H1 (cell line): ENCODE results near the gene USE1. TPM values are rescaled to one million over a fixed set of nuclear protein-coding genes. Genes with fewer than 3 reads are reported as not detected.

Experiments
- CTCF ChIA-PET: fragments of 300-600 bp; sonication (Branson Sonifier 250); formaldehyde crosslinking; loops from one replicate; lab custom pipeline; 2021; ENCODE audit not compliant: partially characterized antibody; lab: Charles Lee
- POLR2A ChIA-PET: fragments of 300-600 bp; sonication (Branson Sonifier 250); formaldehyde crosslinking; loops from one replicate; lab custom pipeline; 2021; ENCODE audit warnings: inconsistent platforms; ENCODE audit not compliant: partially characterized antibody; lab: Charles Lee
- DNase-seq, 2 experiments: peaks; one replicate each; pipeline versions ENCODE4 v3.0.0 to v3.0.0-alpha.2; 2010 to 2022; ENCODE audit warnings: low spot score in 2 of 2, low read depth in 1 of 2, mixed read lengths in 1 of 2
- FAIRE-seq: peaks from 2 replicates; lab custom pipeline; 2011; peaks lifted over from hg19 to GRCh38; lab: Jason Lieb, UNC
- H2AFZ ChIP-seq: 2 replicates; pipeline ENCODE4 v1.8.1; 2012; ENCODE audit warnings: low read length, inconsistent platforms
- H2AK5ac ChIP-seq: 2 replicates; pipeline ENCODE4 v1.6.1; 2013; ENCODE audit warnings: low read depth, low read length
- H2BK120ac ChIP-seq: replicated peaks from 2 replicates; pipeline ENCODE3; 2013; ENCODE audit warnings: low read depth, low read length, inconsistent platforms
- H2BK12ac ChIP-seq: 2 replicates; pipeline ENCODE4 v1.6.1; 2013; ENCODE audit warnings: low read depth, low read length
- H2BK15ac ChIP-seq: 2 replicates; pipeline ENCODE4 v1.6.1; 2013; ENCODE audit warnings: low read length
- H2BK20ac ChIP-seq: 2 replicates; pipeline ENCODE4 v1.6.1; 2013; ENCODE audit warnings: low read length
- H2BK5ac ChIP-seq: 2 replicates; pipeline ENCODE4 v1.6.1; 2013; ENCODE audit warnings: low read depth, low read length
- H3K14ac ChIP-seq: 2 replicates; pipeline ENCODE4 v1.6.1; 2013; ENCODE audit warnings: inconsistent platforms; ENCODE audit not compliant: insufficient read length
- H3K18ac ChIP-seq: 2 replicates; pipeline ENCODE4 v1.6.1; 2013; ENCODE audit warnings: low read length; ENCODE audit errors: extremely low read depth
- H3K23ac ChIP-seq: 2 replicates; pipeline ENCODE4 v1.6.1; 2013; ENCODE audit warnings: inconsistent platforms; ENCODE audit not compliant: insufficient read length
- H3K23me2 ChIP-seq: 2 replicates; pipeline ENCODE4 v1.6.1; 2013; ENCODE audit warnings: low read depth, low read length
- H3K27ac ChIP-seq: 2 replicates; pipeline ENCODE4 v1.6.1; 2011; ENCODE audit warnings: low read depth, low read length, inconsistent platforms
- H3K27me3 ChIP-seq, 4 experiments: replicated peaks in 1 of 4; 1 replicate in 1 of 4; 2 replicates in 3 of 4; pipeline versions ENCODE4 v1.6.1 to v1.8.1; 2011 to 2013; ENCODE audit warnings: low read length in 3 of 4, mild to moderate bottlenecking in 3 of 4, inconsistent platforms in 2 of 4, mixed read lengths in 2 of 4, moderate library complexity in 1 of 4; ENCODE audit not compliant: control insufficient read depth in 3 of 4, insufficient read depth in 3 of 4; ENCODE audit errors: extremely low read depth in 1 of 4
- H3K36me3 ChIP-seq, 4 experiments: 2 replicates each; pipeline versions ENCODE4 v1.6.1 to v1.8.1; 2011 to 2013; ENCODE audit warnings: mild to moderate bottlenecking in 4 of 4, low read length in 3 of 4, moderate library complexity in 2 of 4, control low read depth in 1 of 4, inconsistent platforms in 1 of 4; ENCODE audit not compliant: insufficient read depth in 4 of 4, control insufficient read depth in 2 of 4
- H3K4ac ChIP-seq: replicated peaks from 2 replicates; pipeline ENCODE3; 2013; ENCODE audit warnings: low read length, low read depth, mixed read lengths, inconsistent platforms; ENCODE audit not compliant: insufficient read length
- H3K4me1 ChIP-seq, 4 experiments: replicated peaks in 1 of 4; 1 replicate in 1 of 4; 2 replicates in 3 of 4; pipeline versions ENCODE4 v1.6.1 to v1.8.1; 2011 to 2013; ENCODE audit warnings: low read length in 3 of 4, inconsistent platforms in 2 of 4, mixed read lengths in 1 of 4; ENCODE audit not compliant: insufficient read depth in 4 of 4, control insufficient read depth in 3 of 4
- H3K4me2 ChIP-seq, 2 experiments: 2 replicates each; pipeline versions ENCODE4 v1.6.1 to v1.8.1; 2011 to 2013; ENCODE audit warnings: low read depth in 2 of 2, low read length in 2 of 2, control low read depth in 1 of 2, inconsistent platforms in 1 of 2, mild to moderate bottlenecking in 1 of 2; ENCODE audit not compliant: insufficient read depth in 1 of 2
- H3K4me3 ChIP-seq, 4 experiments: fragments of 200-600, 300-600 bp in 1 of 4; sonication (generic), shearing (Covaris generic), sonication (Bioruptor Twin) in 1 of 4; 2 replicates each; pipeline versions ENCODE4 v1.5.1 to v1.8.1; 2011 to 2016; ENCODE audit warnings: low read length in 4 of 4, low read depth in 3 of 4, control low read depth in 2 of 4, inconsistent platforms in 2 of 4, mild to moderate bottlenecking in 2 of 4, mixed read lengths in 1 of 4, moderate library complexity in 1 of 4; ENCODE audit not compliant: insufficient read depth in 2 of 4; ENCODE audit errors: extremely low read depth in 1 of 4
- H3K56ac ChIP-seq: replicated peaks from 2 replicates; pipeline ENCODE3; 2013; ENCODE audit warnings: low read depth, mild to moderate bottlenecking, mixed read lengths, low read length, inconsistent platforms; ENCODE audit not compliant: insufficient read length
- H3K79me1 ChIP-seq: 2 replicates; pipeline ENCODE4 v1.6.1; 2013; ENCODE audit warnings: low read depth, low read length, control low read depth
- H3K79me2 ChIP-seq, 2 experiments: 2 replicates each; pipeline versions ENCODE4 v1.6.1 to v1.8.1; 2012 to 2013; ENCODE audit warnings: low read length in 2 of 2, mild to moderate bottlenecking in 2 of 2, inconsistent platforms in 1 of 2; ENCODE audit not compliant: insufficient read depth in 2 of 2, control insufficient read depth in 1 of 2
- H3K9ac ChIP-seq, 4 experiments: replicated peaks in 1 of 4; 1 replicate in 1 of 4; 2 replicates in 3 of 4; pipeline versions ENCODE4 v1.6.1 to v1.8.1; 2011 to 2013; ENCODE audit warnings: low read depth in 3 of 4, low read length in 3 of 4, control low read depth in 2 of 4, mild to moderate bottlenecking in 2 of 4, moderate library complexity in 2 of 4, inconsistent platforms in 1 of 4; ENCODE audit errors: extremely low read depth in 1 of 4
- H3K9me3 ChIP-seq, 2 experiments: 2 replicates each; pipeline versions ENCODE4 v1.6.1 to v1.8.1; 2012 to 2013; ENCODE audit warnings: mild to moderate bottlenecking in 2 of 2, moderate library complexity in 2 of 2, control low read depth in 1 of 2, inconsistent platforms in 1 of 2, low read depth in 1 of 2, low read length in 1 of 2, mixed read lengths in 1 of 2; ENCODE audit not compliant: insufficient read depth in 2 of 2
- H4K20me1 ChIP-seq, 2 experiments: replicated peaks in 1 of 2; 2 replicates each; pipeline versions ENCODE3 to v1.8.1; 2011 to 2013; ENCODE audit warnings: inconsistent platforms in 2 of 2, low read length in 2 of 2, mild to moderate bottlenecking in 1 of 2; ENCODE audit not compliant: insufficient read depth in 2 of 2, control insufficient read depth in 1 of 2
- H4K5ac ChIP-seq: 2 replicates; pipeline ENCODE4 v1.6.1; 2013; ENCODE audit warnings: low read length, low read depth, mixed read lengths, inconsistent platforms; ENCODE audit not compliant: insufficient read length
- H4K8ac ChIP-seq: 2 replicates; pipeline ENCODE4 v1.8.0; 2013; ENCODE audit warnings: mild to moderate bottlenecking, moderate library complexity, low read length, inconsistent platforms; ENCODE audit not compliant: insufficient read depth; ENCODE audit errors: extremely low read depth
- H4K91ac ChIP-seq: replicated peaks from 2 replicates; pipeline ENCODE3; 2013; ENCODE audit warnings: low read length, mixed read lengths, inconsistent platforms; ENCODE audit not compliant: insufficient read length
- CREB1 ChIP-seq: IDR thresholded peaks from 2 replicates; pipeline ENCODE4 v1.6.1; 2012; ENCODE audit warnings: inconsistent platforms
- E2F6 ChIP-seq: IDR thresholded peaks from 2 replicates; pipeline ENCODE4 v1.6.1; 2012; ENCODE audit warnings: inconsistent platforms
- PHF8 ChIP-seq: fragments of 200-600 bp; sonication (generic); conservative IDR thresholded peaks from 2 replicates; pipeline ENCODE4 v1.7.1; 2012; ENCODE audit warnings: low read depth, mild to moderate bottlenecking, inconsistent platforms, low read length, moderate library complexity
- POLR2A ChIP-seq, 2 experiments: IDR thresholded peaks; 1 replicate in 1 of 2; 2 replicates in 1 of 2; pipeline ENCODE4 v1.6.1; 2011; ENCODE audit warnings: low read depth in 2 of 2, low read length in 2 of 2, mild to moderate bottlenecking in 2 of 2; ENCODE audit errors: control extremely low read depth in 1 of 2
- RAD21 ChIP-seq, 2 experiments: IDR thresholded peaks in 1 of 2; conservative IDR thresholded peaks in 1 of 2; 2 replicates each; pipeline ENCODE4 v1.6.1; 2011; ENCODE audit warnings: low read depth in 2 of 2, low read length in 2 of 2, improper control_type of control experiment in 1 of 2, inconsistent platforms in 1 of 2, mild to moderate bottlenecking in 1 of 2, moderate library complexity in 1 of 2
- SAP30 ChIP-seq: fragments of 300-600 bp; sonication (generic); IDR thresholded peaks from 2 replicates; pipeline ENCODE4 v1.7.1; 2012; ENCODE audit warnings: low read length, moderate library complexity, mild to moderate bottlenecking, inconsistent platforms; ENCODE audit not compliant: insufficient read depth, insufficient replicate concordance
- SIN3A ChIP-seq, 2 experiments: IDR thresholded peaks in 1 of 2; conservative IDR thresholded peaks in 1 of 2; 2 replicates each; pipeline ENCODE4 v1.6.1; 2011 to 2012; ENCODE audit warnings: low read length in 2 of 2, improper control_type of control experiment in 1 of 2, low read depth in 1 of 2, mild to moderate bottlenecking in 1 of 2
- TAF1 ChIP-seq: IDR thresholded peaks from 2 replicates; pipeline ENCODE4 v1.6.1; 2011; ENCODE audit warnings: mild to moderate bottlenecking, low read depth, low read length
- WGBS, 2 experiments: shearing (Covaris generic) in 1 of 2; methylation state at CpG; one replicate each; pipeline versions ENCODE4 v1.1.6 to v1.1.7; 2013 to 2015; ENCODE audit warnings: low lambda C conversion rate in 2 of 2, mixed read lengths in 2 of 2, inconsistent platforms in 1 of 2, low coverage in 1 of 2, missing lambda C conversion rate in 1 of 2; ENCODE audit not compliant: insufficient replicate concordance in 2 of 2, insufficient coverage in 1 of 2, insufficient read length in 1 of 2; ENCODE audit errors: extremely low coverage in 1 of 2, missing lambda C conversion rate in 1 of 2; 5-methylcytosine and 5-hydroxymethylcytosine counted together
- polyA plus RNA-seq, 7 experiments: library from polyadenylated mRNA; depleted of rRNA in 3 of 7; stranded (reverse) in 5 of 7; unstranded in 2 of 7; fragments of >200 nt in 5 of 7; fragments of 200-250 nt in 2 of 7; gene quantifications; 1 replicate in 5 of 7; 2 replicates in 1 of 7; 4 replicates in 1 of 7; pipeline versions ENCODE4 v1.2.1 to v1.2.3, GENCODE V29; 2011 to 2013; ENCODE audit warnings: missing spikeins in 2 of 7, mixed read lengths in 2 of 7
- total RNA-seq: library from RNA; stranded (reverse); fragmentation: NEBNext Ultra II Directional; extraction: Animal tissue kit (Norgen Biotek cat#: 25700); gene quantifications from 2 replicates; pipeline ENCODE4 v1.2.1, GENCODE V29; 2021

The USE1 gene
- total and polyA plus RNA-seq, 2 of the 8 experiments (the other 6 are each of a cell fraction or from before 2014, with no cell fraction given), result 8.7 to 13.9 TPM

DNA sequence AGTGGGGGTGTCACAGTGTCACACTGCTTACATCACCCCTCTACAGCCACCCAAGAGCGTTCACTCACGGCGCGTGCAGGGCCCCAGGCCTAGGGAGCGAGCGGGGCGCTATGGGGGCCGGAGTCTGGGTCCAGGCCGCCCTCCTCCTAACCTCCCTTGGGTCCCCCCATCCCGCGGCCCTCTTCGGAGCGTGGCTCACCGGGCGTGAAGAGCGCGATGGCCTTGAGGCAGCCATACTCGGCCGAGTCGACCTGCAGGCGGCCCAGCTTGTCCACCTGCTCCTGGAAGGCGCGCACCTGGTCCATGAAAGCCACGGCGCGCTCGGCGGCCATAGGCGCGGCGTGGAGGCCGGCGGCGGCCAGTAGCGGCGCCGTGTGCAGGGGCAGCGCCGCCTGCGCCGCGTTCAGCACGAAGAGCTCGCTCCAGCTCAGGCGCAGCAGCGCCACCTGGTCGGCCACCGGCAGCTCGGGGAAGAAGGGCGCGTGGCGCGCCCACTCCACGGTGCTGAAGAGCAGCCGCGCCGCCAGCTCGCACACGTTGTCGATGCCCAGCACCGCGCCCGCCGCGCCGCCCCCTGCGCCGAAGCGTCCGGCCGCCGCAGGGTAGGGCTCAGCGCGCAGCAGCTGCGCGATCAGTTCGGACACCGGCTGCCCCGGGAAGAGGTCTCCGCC lies 20.3 kb downstream of the USE1 start:
- peak overlapping the region; percentile 64; the same call in 1 of the 2 replicates for H3K27ac ChIP-seq
- H4K8ac ChIP-seq, result peak overlapping the region; percentile 89; the same call in 1 of the 2 replicates
- H4K5ac ChIP-seq, result peak overlapping the region; percentile 91
- peak overlapping the region; percentile 90 for H4K91ac ChIP-seq
- H2BK20ac ChIP-seq, result no peak overlapping the region
- peak overlapping the region; percentile 93; the same call in 1 of the 2 replicates for H2BK5ac ChIP-seq
- peaks cover 17% of the 10 kb centered on the region for H3K79me1 ChIP-seq
- H3K4me1 ChIP-seq, result peaks cover 3 to 11% (median 7%) of the 10 kb centered on the region in 4 experiments
- peak overlapping the region; percentile 90 to 92 for H3K4me2 ChIP-seq
- no peaks in the 10 kb centered on the region for H3K27me3 ChIP-seq
- H3K56ac ChIP-seq, result peak overlapping the region; percentile 69
- H3K23me2 ChIP-seq, result peaks cover 4% of the 10 kb centered on the region; the same call in 1 of the 2 replicates
- peak overlapping the region; percentile 80 to 89 (median 86) for H3K4me3 ChIP-seq
- no peak overlapping the region for H2BK15ac ChIP-seq
- peaks cover 5 to 39% of the 10 kb centered on the region in 2 experiments; a peak in 3 of 4 replicates for H3K79me2 ChIP-seq
- 0 out of 2 replicates have a peak overlapping the region, but pooled peaks have one; percentile 17 for H2BK12ac ChIP-seq
- peak overlapping the region; percentile 49 to 87 (median 66) for H3K9ac ChIP-seq
- peak overlapping the region; percentile 98 for H3K18ac ChIP-seq
- H4K20me1 ChIP-seq, result peaks cover 8 to 19% of the 10 kb centered on the region in 2 experiments
- no peak overlapping the region for H2BK120ac ChIP-seq
- H2AFZ ChIP-seq, result no peak overlapping the region
- FAIRE-seq, result no peak
- peaks cover 9 to 41% (median 13%) of the 10 kb centered on the region in 4 experiments for H3K36me3 ChIP-seq
- H3K9me3 ChIP-seq, result no peaks in the 10 kb centered on the region
- WGBS, 2 experiments, result 2% methylated on average over 57 of the region's 80 CpGs; no CpG with 5 or more reads in 1 of the 2 experiments
- POLR2A ChIA-PET, result interaction anchor here (0.6 to 12.3 kb wide), 22 partner anchors 7 to 825 kb away, joined by 3 to 118 read pairs (median 4); partner anchors contain the start of genes ANKLE1, BABAM1, MRPL34 and NR2F6
- H3K4ac ChIP-seq, result peak overlapping the region; percentile 94
- no peak overlapping the region for H3K14ac ChIP-seq
- CTCF ChIA-PET, result interaction anchor here (0.9 to 3.4 kb wide), 11 partner anchors 9 to 170 kb away, joined by 3 to 18 read pairs (median 5); partner anchors contain the start of genes BABAM1 and OCEL1
- H2AK5ac ChIP-seq, result 0 out of 2 replicates have a peak overlapping the region, but pooled peaks have one; percentile 39
- DNase-seq, result peak in 1 of 2 experiments; percentile 80
- no peak overlapping the region for H3K23ac ChIP-seq
- TF ChIP-seq E2F6 (no peak), CREB1 (no peak), POLR2A (IDR thresholded peaks at IDR 0.05; ENCODE audit: control extremely low read depth in 1 of 2, low read depth in 2 of 2, low read length in 2 of 2) (peak in 1 of 2 experiments; percentile 8; a peak in 1 of 3 replicates), RAD21 (IDR thresholded peaks at IDR 0.05 in 1 of 2, conservative IDR thresholded peaks at IDR 0.05 in 1 of 2; ENCODE audit: low read depth in 2 of 2, low read length in 2 of 2) (peak; percentile 23 to 37), SAP30 (no peak), SIN3A (conservative IDR thresholded peaks at IDR 0.05 in 1 of 2, IDR thresholded peaks at IDR 0.05 in 1 of 2; ENCODE audit: low read depth in 1 of 2, low read length in 2 of 2) (peak; percentile 71 to 76; a peak in 2 of 4 replicates), TAF1 (peak; percentile 67), PHF8 (peak; percentile 45)
